Loucy (cell line): ENCODE data around the gene CYB5A.

Experiments used
- EZH2phosphoT487 ChIP-seq: fragments of 200-600 bp; IDR thresholded peaks from 2 replicates; pipeline ENCODE4 v1.6.1; 2018; ENCODE audit warnings: antibody characterized with exemption, mild to moderate bottlenecking, moderate library complexity, borderline replicate concordance
- TF ChIP-seq, protein P1 (sequence below): fragments of 200-600 bp; sonication (generic); conservative IDR thresholded peaks from 2 replicates; pipeline ENCODE4 v1.5.1; 2014; ENCODE audit warnings: mild to moderate bottlenecking, antibody characterized with exemption, low read length

DNA sequence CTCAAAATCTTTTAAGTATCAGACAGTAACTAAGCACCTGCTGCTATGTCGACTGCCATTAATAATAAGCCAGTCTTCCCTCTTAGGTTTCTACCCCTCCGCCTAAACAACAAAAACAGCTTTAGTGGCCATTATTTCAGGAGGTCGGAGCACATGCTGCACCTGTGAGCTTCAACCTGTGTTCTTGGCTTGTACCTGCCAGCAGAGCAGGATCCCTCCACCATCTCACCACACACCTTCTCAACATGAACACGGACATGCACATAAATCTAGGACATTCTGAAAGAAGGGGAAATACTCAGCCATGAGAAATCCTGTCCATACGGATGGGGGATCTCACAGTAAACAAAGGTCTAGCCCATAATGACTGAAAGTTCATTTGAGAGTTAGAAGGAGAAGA lies 3.7 kb downstream of the CYB5A start:
- TF ChIP-seq, protein P1, sequence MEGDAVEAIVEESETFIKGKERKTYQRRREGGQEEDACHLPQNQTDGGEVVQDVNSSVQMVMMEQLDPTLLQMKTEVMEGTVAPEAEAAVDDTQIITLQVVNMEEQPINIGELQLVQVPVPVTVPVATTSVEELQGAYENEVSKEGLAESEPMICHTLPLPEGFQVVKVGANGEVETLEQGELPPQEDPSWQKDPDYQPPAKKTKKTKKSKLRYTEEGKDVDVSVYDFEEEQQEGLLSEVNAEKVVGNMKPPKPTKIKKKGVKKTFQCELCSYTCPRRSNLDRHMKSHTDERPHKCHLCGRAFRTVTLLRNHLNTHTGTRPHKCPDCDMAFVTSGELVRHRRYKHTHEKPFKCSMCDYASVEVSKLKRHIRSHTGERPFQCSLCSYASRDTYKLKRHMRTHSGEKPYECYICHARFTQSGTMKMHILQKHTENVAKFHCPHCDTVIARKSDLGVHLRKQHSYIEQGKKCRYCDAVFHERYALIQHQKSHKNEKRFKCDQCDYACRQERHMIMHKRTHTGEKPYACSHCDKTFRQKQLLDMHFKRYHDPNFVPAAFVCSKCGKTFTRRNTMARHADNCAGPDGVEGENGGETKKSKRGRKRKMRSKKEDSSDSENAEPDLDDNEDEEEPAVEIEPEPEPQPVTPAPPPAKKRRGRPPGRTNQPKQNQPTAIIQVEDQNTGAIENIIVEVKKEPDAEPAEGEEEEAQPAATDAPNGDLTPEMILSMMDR: no peak
- TF ChIP-seq EZH2phosphoT487: no peak
